Adipose tissue (tissue), 3 donors: ENCODE data around the gene CAPZB. TPM values are rescaled to one million over a fixed set of nuclear protein-coding genes. Genes with fewer than 3 reads are reported as not detected.

ENCODE experiments used
- H3K27ac ChIP-seq: one replicate; pipeline ENCODE4 v1.5.1; 2013; ENCODE audit warnings: low read depth, low read length
- WGBS, 3 donors: extraction: QIAGEN DNeasy Blood & Tissue Kit; methylation state at CpG; one replicate each; pipeline ENCODE4 v1.1.7; 2013; 5-methylcytosine and 5-hydroxymethylcytosine counted together
- polyA plus RNA-seq, 3 donors: library from polyadenylated mRNA; stranded (reverse); fragments of 200-250 nt; gene quantifications; one replicate each; pipeline ENCODE4 v1.2.3, GENCODE V29; 2013
- donor health status: healthy with polysubstance abuse.
- donor health status: Bipolar disorder and iron deficiency.
- donor health status: healthy.

The CAPZB gene
- polyA plus RNA-seq, 3 donors, result 69.7 to 265 (median 214) TPM

DNA sequence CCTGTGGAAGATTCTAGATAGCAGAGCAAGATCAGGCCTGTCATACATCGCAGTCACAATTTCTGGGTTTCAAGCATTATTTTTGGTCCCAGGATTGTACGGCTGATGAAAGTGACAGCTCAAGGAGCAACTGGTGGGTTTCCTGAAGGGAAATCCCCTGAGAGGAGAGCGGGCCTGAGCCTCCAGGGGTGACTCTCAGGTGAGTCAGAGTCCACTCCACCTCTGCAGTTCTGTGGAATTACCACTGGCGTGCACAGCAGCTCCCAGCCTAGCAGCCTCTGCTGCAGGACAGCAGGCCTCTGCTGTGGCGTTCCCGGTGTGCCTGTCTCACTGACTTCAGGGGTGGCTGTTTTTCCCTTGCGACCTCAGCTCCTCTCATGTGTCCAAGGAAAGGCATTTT is 148.8 kb downstream of the CAPZB start:
- WGBS, 3 donors, result 90 to 97% (median 91%) methylated on average over 7 of the region's 7 CpGs
- no peak overlapping the region for H3K27ac ChIP-seq

GRCh38 chr1:19333587-19334354 is 151.6 kb downstream of the CAPZB start:
- 77 to 89% (median 80%) methylated on average over 9 of the region's 9 CpGs for WGBS, 3 donors
- no peak overlapping the region for H3K27ac ChIP-seq

GRCh38 chr1:19332832-19333231 is 152.5 kb downstream of the CAPZB start:
- 90 to 94% (median 91%) methylated on average over 12 of the region's 12 CpGs for WGBS, 3 donors
- H3K27ac ChIP-seq, result no peak overlapping the region

DNA sequence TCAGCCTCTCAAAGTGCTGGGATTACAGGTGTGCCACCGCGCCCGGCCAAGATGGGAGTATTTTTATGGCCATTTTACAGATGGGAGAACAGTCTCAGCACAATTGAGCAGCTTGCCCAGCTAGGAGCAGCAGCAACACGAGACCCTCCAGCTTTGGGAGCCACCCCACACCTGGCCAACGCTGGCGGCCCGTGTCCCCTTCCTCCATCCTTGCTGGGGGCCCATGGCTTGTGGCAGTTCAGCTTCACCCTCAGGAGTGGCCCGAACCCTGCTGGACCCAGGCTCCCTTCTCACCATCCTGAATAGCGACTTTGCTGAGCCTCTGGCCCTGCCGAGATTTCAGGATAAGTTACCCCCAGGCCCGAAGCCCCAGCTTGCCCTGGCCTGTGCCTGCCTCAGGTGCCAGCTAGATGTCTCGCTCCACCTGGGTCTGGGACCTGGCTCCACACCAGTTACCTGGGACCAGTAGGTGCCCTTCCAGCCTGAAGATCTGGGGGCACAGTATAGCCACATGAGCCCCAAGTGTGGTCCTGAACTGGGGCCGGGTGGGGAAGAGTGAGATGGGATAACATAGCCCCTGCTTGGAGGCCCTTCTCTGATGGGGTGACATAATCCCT is 154.0 kb downstream of the CAPZB start:
- H3K27ac ChIP-seq, result no peak overlapping the region
- WGBS, 3 donors, result 91 to 96% (median 94%) methylated on average over 13 of the region's 13 CpGs

GRCh38 chr1:19330449-19331135 is 154.7 kb downstream of the CAPZB start:
- no peak overlapping the region for H3K27ac ChIP-seq
- 90 to 94% (median 91%) methylated on average over 14 of the region's 14 CpGs for WGBS, 3 donors

- H3K27ac ChIP-seq, result no peak overlapping the region
- WGBS, 3 donors, result 91 to 96% (median 92%) methylated on average over 5 of the region's 5 CpGs
Observed at GRCh38 chr1:19329611-19330010, 155.7 kb downstream of the CAPZB start.

DNA sequence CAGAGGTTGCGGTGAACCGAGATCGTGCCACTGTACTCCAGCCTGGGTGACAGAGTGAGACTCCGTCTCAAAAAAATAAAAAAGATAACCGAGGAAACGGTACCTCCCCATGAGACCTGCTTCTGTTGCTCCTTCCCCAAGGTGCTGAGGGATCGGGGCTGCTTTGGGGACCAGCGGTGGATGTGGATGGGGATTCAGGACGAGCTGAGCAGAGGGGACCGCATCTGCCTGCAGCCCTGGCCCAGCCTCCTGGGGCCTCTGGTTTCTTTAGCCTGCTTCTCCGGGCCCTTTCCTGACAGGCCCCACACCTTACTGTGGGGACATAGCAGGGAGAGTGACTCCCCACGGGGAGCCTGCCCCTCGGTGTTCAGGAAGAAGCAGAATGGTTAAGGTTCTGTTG is 156.2 kb downstream of the CAPZB start:
- 85 to 90% (median 87%) methylated on average over 13 of the region's 13 CpGs for WGBS, 3 donors
- H3K27ac ChIP-seq, result no peak overlapping the region

DNA sequence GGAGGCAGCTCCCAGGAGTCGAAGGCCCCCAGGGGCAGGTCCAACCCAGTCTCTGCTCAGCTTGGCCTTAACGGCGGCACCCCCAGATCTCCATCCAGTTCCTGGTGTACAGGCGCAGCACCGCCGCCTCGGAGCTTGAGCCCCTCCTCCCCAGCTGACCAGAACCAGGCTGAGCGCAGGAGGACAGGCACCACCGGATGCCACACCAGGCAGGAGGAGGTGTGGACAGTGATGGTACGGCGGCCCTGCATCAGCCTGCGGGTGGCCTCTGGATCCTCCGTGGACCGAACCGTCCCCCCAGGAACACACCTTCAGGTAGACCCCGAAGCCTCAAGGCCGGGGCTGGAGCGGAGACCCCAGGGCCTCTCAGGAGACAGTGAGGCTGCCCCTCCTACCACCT is 156.9 kb downstream of the CAPZB start:
- WGBS, 3 donors, result 92 to 96% (median 93%) methylated on average over 18 of the region's 18 CpGs
- H3K27ac ChIP-seq, result no peak overlapping the region

DNA sequence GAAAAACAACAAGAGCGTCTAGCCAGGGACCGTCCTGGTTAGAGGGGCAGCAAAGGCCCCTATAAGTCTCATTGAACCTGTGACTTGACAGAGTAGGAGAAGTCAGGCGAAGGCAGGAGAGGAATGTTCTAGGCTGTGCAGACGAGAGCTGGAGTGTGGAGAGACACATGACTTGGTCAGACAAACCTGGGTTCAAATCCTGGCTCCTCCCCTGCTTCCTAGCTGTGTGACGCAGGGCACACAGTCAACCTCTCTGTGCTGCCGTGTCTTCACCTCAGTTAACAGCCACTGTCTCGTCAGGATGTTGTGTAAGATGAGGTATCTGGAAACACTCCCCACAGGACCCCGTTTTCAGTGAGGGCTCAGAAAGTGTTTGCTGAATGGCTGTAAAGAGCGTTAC is 157.6 kb downstream of the CAPZB start:
- no peak overlapping the region for H3K27ac ChIP-seq
- 82 to 91% (median 87%) methylated on average over 9 of the region's 9 CpGs for WGBS, 3 donors

- 83 to 89% (median 88%) methylated on average over 14 to 16 of the region's 16 CpGs for WGBS, 3 donors
- no peak overlapping the region for H3K27ac ChIP-seq
Observed at GRCh38 chr1:19327301-19327700, 158.0 kb downstream of the CAPZB start.

- H3K27ac ChIP-seq, result no peak overlapping the region
- WGBS, 3 donors, result 82 to 90% (median 89%) methylated on average over 6 of the region's 6 CpGs
Observed at GRCh38 chr1:19326748-19327065, 158.6 kb downstream of the CAPZB start.

DNA sequence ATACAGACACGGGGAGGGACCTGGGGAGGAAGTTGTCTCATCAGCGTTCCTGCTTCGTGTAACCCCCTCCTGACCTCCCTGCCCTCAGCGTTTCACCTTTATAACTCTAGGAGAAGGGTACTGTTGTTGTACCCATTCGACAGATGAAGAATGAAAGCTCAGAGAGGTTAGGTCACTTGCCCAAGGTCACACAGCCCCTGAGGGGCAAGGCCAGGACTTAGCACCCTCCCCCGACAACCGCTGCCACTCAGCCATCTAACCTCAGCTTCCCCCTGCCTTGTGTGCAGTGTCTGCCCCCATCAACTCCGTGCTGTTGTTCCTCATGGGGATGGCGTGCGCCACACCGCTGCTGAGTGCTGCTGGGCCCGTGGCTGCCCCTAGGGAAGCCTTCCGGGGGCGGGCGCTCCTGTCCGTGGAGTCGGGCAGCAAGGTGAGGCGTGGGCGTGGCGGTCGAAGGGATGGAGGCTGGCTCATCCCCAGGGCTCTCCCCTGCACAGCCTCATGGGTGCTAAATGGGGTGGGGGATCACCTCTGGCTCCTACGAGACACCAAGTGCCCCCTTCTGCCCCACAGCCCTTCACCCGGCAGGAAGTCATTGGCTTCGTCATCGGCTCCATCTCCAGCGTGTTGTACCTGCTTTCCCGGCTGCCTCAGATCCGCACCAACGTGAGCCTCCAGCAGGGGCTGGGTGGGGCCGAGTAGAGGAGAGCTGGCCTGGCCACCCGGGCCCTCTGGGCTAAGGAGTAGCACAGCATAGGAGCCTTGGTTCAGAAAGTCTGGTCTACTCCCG is 159.2 kb downstream of the CAPZB start:
- H3K27ac ChIP-seq, result no peak overlapping the region
- WGBS, 3 donors, result 78 to 91% (median 82%) methylated on average over 32 of the region's 32 CpGs

GRCh38 chr1:19325368-19325957 is 159.9 kb downstream of the CAPZB start:
- no peak overlapping the region for H3K27ac ChIP-seq
- WGBS, 3 donors, result 81 to 89% (median 81%) methylated on average over 18 to 19 of the region's 19 CpGs

DNA sequence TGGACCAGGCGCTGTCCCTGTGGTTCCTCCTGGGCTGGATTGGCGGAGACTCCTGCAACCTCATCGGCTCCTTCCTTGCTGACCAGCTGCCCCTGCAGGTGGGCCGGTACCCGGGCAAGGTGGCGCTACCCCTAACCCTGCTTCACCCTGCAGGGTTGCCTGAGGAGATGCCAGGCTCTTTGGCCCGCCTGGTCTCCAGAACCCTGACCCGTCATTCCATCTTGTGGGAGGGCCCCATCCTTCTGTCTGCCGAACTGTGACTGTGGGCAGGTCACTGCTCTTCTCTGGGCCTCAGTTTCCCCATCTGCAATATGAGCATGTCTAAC is 160.7 kb downstream of the CAPZB start:
- 94 to 98% (median 95%) methylated on average over 9 of the region's 9 CpGs for WGBS, 3 donors
- no peak overlapping the region for H3K27ac ChIP-seq

GRCh38 chr1:19323987-19324664 is 161.2 kb downstream of the CAPZB start:
- H3K27ac ChIP-seq, result no peak overlapping the region
- WGBS, 3 donors, result 82 to 93% (median 86%) methylated on average over 23 of the region's 23 CpGs

GRCh38 chr1:19322481-19322880 is 162.9 kb downstream of the CAPZB start:
- WGBS, 3 donors, result 46 to 77% (median 50%) methylated on average over 10 of the region's 10 CpGs

DNA sequence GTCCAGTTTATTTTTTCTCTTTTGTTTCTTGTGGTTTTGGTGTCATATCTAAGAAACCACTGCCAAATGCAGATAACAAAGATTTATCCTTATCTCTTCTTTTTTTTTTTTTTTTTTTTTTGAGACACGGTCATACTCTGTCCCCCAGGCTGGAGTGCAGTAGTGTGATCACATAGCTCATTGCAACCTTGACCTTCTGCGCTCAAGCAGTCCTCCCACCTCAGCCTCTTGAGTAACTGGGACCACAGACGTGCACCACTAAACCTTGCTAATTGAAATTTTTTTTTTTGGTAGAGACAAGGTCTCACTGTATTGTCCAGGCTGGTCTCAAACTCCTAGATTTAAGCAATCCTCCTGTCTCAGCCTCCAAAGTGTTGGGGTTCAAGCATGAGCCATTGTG is 164.3 kb downstream of the CAPZB start:
- H3K27ac ChIP-seq, result no peak overlapping the region
- 92 to 96% (median 94%) methylated on average over 3 of the region's 3 CpGs for WGBS, 3 donors

More at GRCh38 chr1:19322481-19322880, 162.9 kb downstream of the CAPZB start:
- no peak overlapping the region for H3K27ac ChIP-seq

DNA sequence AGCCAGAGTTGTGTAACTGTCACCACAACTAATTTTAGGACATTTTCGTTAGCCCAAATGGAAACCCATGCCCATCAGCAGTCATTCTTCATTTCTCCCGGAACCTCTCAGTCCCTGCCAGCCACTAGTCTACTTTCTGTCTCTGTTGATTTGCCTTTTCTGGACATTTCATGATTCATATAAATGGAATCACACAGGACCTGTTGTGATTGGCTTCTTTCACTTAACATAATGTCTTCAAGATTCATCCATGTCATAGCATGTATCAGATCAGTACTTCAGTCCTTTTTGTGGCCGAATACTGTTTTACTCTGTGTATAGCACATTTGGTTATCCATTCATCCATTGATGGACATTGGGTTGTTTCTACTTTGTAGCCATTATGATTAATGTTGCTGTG is 166.1 kb downstream of the CAPZB start:
- no peak overlapping the region for H3K27ac ChIP-seq
- 76 to 95% (median 80%) methylated on average over 3 of the region's 3 CpGs for WGBS, 3 donors
